Body of pancreas (tissue), 4 donors: Measurements from ENCODE around the gene OR3A1.

ENCODE experiments used
- CTCF ChIP-seq, 7 experiments: fragments of 450-650 bp in 4 of 7; fragments of 200-600 bp in 3 of 7; sonication (generic) in 3 of 7; IDR thresholded peaks; one replicate each; pipeline ENCODE4 v1.5.1; 2016 to 2019; ENCODE audit warnings: antibody characterized with exemption in 7 of 7
- POLR2A ChIP-seq, 3 donors: fragments of 450-650 bp; IDR thresholded peaks; one replicate each; pipeline ENCODE4 v1.6.1; 2016; ENCODE audit warnings: antibody characterized with exemption in 3 of 3, mild to moderate bottlenecking in 2 of 3

DNA sequence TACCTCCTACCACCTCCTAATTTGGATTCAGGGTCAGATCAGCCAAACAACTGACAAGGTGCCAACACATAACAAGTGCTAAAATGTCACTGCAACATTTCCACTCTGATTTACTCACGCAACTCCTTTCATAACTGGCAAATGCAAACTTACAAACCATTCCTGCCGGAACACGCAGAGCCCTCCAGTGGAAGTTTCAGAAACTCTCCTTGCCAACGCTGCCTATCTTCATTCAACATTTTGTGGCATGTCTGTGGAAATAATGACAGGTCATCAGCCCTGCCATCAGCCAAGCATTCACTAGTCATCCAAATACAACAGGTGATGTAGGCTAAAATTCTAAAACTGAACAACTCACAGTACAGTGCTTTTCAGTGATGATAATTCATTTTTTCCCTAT, 37.7 kb upstream of the OR3A1 start:
- no peak for TF ChIP-seq POLR2A (IDR thresholded peaks at IDR 0.05)
- TF ChIP-seq CTCF (IDR thresholded peaks at IDR 0.05), result peak in 2 of 7 experiments; percentile 14 to 27
